ENCODE measurements around the gene FAXDC2.

The FAXDC2 gene

GRCh38 chr5:154863291-154864080 is 13.1 kb upstream of the FAXDC2 start:
- CTCF ChIA-PET = no interaction called here
- TF ChIP-seq HOXA7 (CRISPR knock-in tag; IDR thresholded peaks at IDR 0.05; ENCODE audit: borderline replicate concordance) = no peak
- TF ChIP-seq ZNF121 (tag by site-specific recombination; IDR thresholded peaks at IDR 0.05) = peak; percentile 75
- TF ChIP-seq ZBTB21 (tag by site-specific recombination; IDR thresholded peaks at IDR 0.05) = no peak
- POLR2A ChIA-PET = no interaction called here
- Histone ChIP-seq H3K27ac (ENCODE audit: extremely low read depth, low read depth, low read length) (no peak overlapping the region), H3K36me3 (ENCODE audit: control insufficient read depth in 2 of 2, insufficient read depth in 1 of 2, low read length in 2 of 2) (peaks cover 30 to 51% of the 10 kb centered on the region in 2 experiments), H3K4me3 (ENCODE audit: low read depth, low read length) (no peak overlapping the region), H3K4me1 (ENCODE audit: control insufficient read depth, insufficient read depth, low read length) (no peaks in the 10 kb centered on the region), H3K9me3 (ENCODE audit: control insufficient read depth, insufficient read depth, low read depth, low read length) (no peaks in the 10 kb centered on the region)

GRCh38 chr5:154862766-154863165 is 12.4 kb upstream of the FAXDC2 start:
- Histone ChIP-seq H3K9me3 (ENCODE audit: control insufficient read depth, insufficient read depth, low read depth, low read length) (no peaks in the 10 kb centered on the region), H3K27ac (ENCODE audit: extremely low read depth, low read depth, low read length) (no peak overlapping the region), H3K36me3 (ENCODE audit: control insufficient read depth in 2 of 2, insufficient read depth in 1 of 2, low read length in 2 of 2) (peaks cover 28 to 48% of the 10 kb centered on the region in 2 experiments), H3K4me1 (ENCODE audit: control insufficient read depth, insufficient read depth, low read length) (no peaks in the 10 kb centered on the region), H3K4me3 (ENCODE audit: low read depth, low read length) (no peak overlapping the region)
- ChIA-PET POLR2A (no interaction called here), CTCF (no interaction called here)
- TF ChIP-seq ZFP69B (tag by site-specific recombination; IDR thresholded peaks at IDR 0.05) = no peak
- TF ChIP-seq ZNF580 (tag by site-specific recombination; IDR thresholded peaks at IDR 0.05) = no peak
- TF ChIP-seq OSR2 (tag by site-specific recombination; IDR thresholded peaks at IDR 0.05) = no peak
- TF ChIP-seq ZNF629 (tag by site-specific recombination; IDR thresholded peaks at IDR 0.05) = no peak
- TF ChIP-seq ZNF248 (tag by site-specific recombination; IDR thresholded peaks at IDR 0.05) = no peak
- no peak for TF ChIP-seq MEIS1 (CRISPR knock-in tag; IDR thresholded peaks at IDR 0.05; ENCODE audit: borderline replicate concordance)
- TF ChIP-seq ZNF391 (tag by site-specific recombination; IDR thresholded peaks at IDR 0.05; ENCODE audit: borderline replicate concordance, low read depth) = no peak
- TF ChIP-seq PATZ1 (tag by site-specific recombination; IDR thresholded peaks at IDR 0.05) = no peak

DNA sequence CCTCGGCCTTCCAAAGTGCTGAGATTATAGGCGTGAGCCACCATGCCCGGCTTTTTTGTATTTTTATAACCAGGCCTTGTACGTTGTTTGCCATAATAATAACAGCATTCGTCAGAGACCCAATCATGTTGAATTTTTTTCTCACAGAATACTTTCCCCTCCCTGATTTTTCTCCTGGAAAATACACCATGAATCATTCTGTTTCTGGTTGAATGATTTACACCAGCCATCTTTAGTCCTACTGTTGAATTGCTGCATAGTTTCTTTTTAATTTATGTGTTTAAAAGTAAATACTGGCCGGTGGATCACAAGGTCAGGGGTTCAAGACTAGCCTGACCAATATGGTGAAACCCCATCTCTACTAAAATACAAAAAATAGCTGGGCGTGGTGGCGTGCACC is 11.5 kb upstream of the FAXDC2 start:
- H3K27ac ChIP-seq (ENCODE audit: extremely low read depth, low read depth, low read length) = no peak overlapping the region
- H3K9me3 ChIP-seq (ENCODE audit: control insufficient read depth, insufficient read depth, low read depth, low read length) = no peaks in the 10 kb centered on the region
- ChIA-PET CTCF (interaction anchor here (0.8 kb wide), 1 partner anchor 212 kb away, joined by 3 read pairs; no protein-coding TSS in a partner anchor), POLR2A (no interaction called here)
- peaks cover 26 to 42% of the 10 kb centered on the region in 2 experiments for H3K36me3 ChIP-seq (ENCODE audit: control insufficient read depth in 2 of 2, insufficient read depth in 1 of 2, low read length in 2 of 2)
- H3K4me3 ChIP-seq (ENCODE audit: low read depth, low read length) = no peak overlapping the region
- H3K4me1 ChIP-seq (ENCODE audit: control insufficient read depth, insufficient read depth, low read length) = 0 out of 2 replicates have a peak, but pooled peaks cover 3% of the 10 kb centered on the region
- TF ChIP-seq ZNF747 (tag by site-specific recombination; IDR thresholded peaks at IDR 0.05) (no peak), PRDM10 (tag by site-specific recombination; IDR thresholded peaks at IDR 0.05) (no peak), ZNF488 (tag by site-specific recombination; IDR thresholded peaks at IDR 0.05) (no peak), PRDM4 (tag by site-specific recombination; IDR thresholded peaks at IDR 0.05) (no peak), ZNF19 (tag by site-specific recombination; IDR thresholded peaks at IDR 0.05; ENCODE audit: low read depth) (no peak), ZNF48 (tag by site-specific recombination; IDR thresholded peaks at IDR 0.05) (no peak), ZNF114 (tag by site-specific recombination; IDR thresholded peaks at IDR 0.05) (no peak), ZNF366 (tag by site-specific recombination; conservative IDR thresholded peaks at IDR 0.05) (no peak), BCL11B (tag by site-specific recombination; IDR thresholded peaks at IDR 0.05; ENCODE audit: low read depth) (no peak), ZNF112 (tag by site-specific recombination; IDR thresholded peaks at IDR 0.05) (no peak)

All from HEK293 (cell line).